Fibroblast of gingiva (primary cell): ENCODE data around the gene SYCE1.
"Not testable (repeated sequence)": the region's sequence is repeated elsewhere in the genome, so short reads cannot be mapped to it uniquely, and the experiment has no call there.

Experiments used
- DNase-seq: peaks from one replicate; pipeline ENCODE4 v3.0.0-alpha.2; 2011; ENCODE audit warnings: low read depth

Gene SYCE1

DNA sequence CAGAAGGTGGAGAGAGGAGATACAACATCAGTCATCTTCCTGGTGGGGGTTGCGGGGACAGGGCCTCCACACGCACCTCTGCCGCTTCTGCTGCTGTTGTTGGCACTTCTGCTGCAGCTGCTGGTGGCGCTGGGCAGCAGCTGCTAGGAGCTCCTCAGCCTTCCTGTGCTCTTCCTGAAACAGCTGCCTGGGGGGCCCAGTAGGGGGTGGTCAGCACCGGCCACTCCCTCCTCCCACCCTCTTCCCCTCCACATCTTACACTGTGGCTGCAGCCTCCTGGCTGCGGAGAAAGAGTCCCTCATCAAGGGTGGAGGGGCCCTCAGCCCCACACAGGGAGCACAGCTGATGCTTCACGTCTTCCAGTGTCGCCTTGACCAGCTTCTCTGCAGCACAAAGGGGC is 9.9 kb downstream of the SYCE1 start:
- DNase-seq: no peak

- DNase-seq: no peak
Measured at GRCh38 chr10:133554600-133554999, 10.8 kb downstream of the SYCE1 start.

- no peak for DNase-seq
Measured at GRCh38 chr10:133544506-133544905, 20.9 kb downstream of the SYCE1 start.

DNA sequence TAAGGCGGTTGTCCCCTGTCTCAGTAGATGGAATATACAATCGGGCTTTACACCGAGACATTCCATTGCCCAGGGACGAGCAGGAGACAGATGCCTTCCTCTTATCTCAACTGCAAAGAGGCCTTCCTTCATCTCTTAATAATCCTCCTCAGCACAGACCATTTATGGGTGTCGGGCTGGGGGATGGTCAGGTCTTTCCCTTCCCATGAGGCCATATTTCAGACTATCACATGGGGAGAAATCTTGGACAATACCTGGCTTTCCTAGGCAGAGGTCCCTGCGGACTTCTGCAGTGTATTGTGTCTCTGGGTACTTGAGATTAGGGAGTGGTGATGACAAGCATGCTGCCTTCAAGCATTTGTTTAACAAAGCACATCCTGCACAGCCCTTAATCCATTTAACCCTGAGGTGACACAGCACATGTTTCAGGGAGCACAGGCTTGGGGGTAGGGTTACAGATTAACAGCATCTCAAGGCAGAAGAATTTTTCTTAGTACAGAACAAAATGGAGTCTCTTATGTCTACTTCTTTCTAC is 23.9 kb downstream of the SYCE1 start:
- not testable (repeated sequence) for DNase-seq

DNA sequence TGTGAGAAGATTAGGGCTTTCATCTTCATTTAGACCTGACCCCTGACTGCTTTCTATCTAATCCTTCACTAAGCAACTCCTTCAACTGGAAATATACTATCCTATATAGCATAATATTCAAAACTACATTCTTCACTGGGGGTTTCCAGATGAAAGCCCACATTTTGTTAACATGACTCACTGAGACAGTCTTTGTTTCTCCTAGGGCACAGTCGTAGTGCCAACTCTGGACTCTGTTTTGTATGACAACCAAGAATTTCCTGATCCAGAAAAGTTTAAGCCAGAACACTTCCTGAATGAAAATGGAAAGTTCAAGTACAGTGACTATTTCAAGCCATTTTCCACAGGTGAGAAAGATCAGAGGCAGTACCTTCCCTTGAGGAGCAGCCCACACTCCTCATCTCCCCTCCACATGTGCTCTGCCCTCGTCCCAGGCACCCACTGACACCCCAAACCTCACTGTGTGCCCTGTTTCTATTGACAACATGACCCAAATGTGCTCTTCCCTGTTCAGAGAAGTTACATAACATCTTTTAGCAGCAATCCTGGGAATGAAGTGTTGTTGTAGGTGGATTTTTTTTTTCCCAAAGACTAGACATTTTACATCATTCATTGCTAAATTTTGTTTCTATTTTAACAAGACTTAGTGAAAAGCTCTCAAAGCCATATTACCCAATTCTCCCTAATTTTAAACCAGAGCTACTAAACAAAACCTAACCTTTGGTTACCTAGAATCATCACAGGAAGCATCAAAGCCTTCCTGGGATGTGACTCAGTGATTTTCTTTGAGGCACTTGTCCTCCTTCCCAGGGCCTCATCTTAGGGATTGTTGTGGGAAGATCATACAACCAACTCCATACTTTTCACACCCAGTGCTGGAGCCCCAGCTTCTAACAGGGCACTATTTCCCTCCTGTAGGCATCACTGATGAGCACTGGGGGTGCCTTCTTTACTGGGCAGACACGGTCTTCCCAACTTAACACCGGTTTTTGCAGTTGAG is 27.5 kb downstream of the SYCE1 start:
- no peak for DNase-seq

DNA sequence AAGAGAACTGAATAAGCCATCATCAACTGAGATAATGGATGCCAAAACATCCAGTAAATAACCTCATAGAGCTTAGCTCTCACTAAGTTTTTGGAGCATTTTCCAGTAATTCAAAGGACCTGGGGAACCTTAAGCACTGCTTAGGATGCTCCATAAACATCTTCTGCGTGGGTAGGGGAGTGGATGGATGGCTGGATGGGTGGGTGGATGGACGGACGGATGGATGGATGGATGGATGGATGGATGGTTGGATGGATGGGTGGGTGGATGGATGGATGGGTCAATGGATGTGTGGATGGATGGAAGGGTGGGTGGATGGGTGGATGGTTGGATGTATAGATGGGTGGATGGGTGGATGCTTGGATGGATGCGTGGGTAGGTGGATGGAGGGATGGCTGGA is 29.2 kb downstream of the SYCE1 start:
- DNase-seq: no peak

GRCh38 chr10:133534417-133534816 is 31.0 kb downstream of the SYCE1 start:
- no peak for DNase-seq

- DNase-seq: no peak
Measured at GRCh38 chr10:133532871-133533270, 32.5 kb downstream of the SYCE1 start.

DNA sequence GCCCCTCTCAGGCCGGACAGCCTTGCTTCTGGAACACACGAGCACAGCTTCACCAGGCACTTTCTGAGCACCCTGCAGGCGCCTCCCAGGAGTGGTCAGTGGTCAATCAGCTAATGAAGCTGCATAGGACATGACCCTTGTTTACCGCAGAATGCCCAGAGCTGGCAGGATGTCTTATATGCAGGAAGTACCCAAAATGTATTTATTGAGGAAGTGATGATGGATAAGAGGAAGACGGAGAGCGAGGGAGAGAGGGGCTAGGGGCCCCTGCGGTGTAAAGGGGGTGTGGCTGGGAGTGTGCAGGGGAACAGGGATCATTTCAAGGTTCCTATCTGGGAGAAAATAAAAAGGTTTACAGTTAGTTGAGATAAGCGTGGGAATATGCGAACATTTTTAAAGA is 34.9 kb downstream of the SYCE1 start:
- DNase-seq: no peak

GRCh38 chr10:133529576-133529946 is 35.8 kb downstream of the SYCE1 start:
- DNase-seq: no peak

DNA sequence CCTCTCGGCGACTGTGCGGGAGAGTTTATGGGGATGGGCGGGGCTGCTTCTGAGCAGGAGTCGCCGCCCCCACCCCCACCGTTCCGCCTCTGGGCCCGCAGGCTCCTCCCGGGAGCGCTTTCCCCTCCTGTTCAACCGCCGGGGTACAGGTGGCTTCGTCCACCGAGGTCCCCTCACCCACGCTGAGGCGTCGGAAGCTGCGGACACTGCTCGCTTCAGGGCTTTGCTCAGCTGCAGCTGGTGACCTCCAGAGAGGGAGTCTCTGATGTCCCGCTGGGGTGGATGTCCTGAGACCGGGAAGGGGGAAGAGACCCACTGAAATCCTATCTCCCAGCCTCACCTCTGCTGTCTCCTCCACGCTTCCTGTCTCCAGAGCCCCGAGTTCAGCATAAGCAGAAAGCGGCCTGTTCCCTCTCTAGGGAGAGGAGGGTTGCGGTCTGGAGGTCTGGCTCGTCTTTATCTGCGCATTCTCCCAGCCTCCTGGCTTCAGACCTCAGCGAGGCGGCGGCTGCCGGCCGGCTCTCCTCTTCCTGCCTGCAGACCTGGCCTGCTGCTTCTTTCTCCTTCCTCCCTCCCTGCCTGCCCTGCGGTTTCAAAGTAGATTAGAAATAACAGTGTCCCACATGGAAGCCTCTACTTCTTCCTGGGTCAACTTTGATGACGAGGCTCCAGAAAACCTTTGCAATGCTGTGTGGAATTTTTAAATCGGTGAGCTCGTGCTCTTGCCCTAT is 36.4 kb downstream of the SYCE1 start:
- DNase-seq: no peak

- no peak for DNase-seq
Measured at GRCh38 chr10:133528296-133528844, 37.0 kb downstream of the SYCE1 start.

GRCh38 chr10:133527771-133528271 is 37.6 kb downstream of the SYCE1 start:
- no peak for DNase-seq

DNA sequence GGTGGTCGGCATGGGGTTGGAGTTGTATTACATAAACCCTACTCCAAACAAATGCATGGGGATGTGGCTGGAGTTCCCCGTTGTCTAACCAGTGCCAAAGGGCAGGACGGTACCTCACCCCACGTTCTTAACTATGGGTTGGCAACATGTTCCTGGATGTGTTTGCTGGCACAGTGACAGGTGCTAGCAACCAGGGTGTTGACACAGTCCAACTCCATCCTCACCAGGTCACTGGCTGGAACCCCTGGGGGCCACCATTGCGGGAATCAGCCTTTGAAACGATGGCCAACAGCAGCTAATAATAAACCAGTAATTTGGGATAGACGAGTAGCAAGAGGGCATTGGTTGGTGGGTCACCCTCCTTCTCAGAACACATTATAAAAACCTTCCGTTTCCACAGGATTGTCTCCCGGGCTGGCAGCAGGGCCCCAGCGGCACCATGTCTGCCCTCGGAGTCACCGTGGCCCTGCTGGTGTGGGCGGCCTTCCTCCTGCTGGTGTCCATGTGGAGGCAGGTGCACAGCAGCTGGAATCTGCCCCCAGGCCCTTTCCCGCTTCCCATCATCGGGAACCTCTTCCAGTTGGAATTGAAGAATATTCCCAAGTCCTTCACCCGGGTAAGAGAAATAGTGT is 38.3 kb downstream of the SYCE1 start, which contains the start of gene CYP2E1:
Gene CYP2E1, plus strand, starts transcription at position 407 of the 632 bp plus-strand sequence. Its CDS starts 33 bp downstream, at position 440.
- DNase-seq: no peak

- DNase-seq: no peak
Measured at GRCh38 chr10:133525444-133525843, 39.9 kb downstream of the SYCE1 start.

DNA sequence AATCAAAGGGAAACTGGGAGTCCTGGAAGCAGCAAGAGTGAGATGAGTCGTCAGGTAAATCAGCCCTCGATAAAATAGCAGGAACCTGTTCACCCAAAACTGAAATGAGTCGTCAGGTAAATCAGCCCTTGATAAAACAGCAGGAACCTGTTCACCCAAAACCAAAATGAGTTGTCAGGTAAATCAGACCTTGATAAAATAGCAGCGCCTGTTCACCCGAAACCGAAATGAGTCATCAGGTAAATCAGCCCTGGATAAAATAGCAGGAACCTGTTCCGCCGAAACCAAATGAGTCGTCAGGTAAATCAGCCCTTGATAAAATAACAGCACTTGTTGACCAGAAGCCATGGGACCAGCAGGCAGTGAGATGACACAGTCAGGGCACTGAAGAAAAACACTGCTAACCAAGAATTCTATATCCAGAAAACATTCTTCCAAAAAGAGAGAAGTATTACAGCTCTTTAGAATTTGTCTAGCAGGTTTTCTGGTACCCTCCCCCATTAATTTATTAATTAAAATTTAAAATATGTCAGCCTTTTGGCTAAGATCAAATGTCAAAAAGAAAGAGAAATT is 41.7 kb downstream of the SYCE1 start:
- DNase-seq: no peak

- DNase-seq: peak; percentile 19
Measured at GRCh38 chr10:133520193-133520738, 45.1 kb downstream of the SYCE1 start.

DNA sequence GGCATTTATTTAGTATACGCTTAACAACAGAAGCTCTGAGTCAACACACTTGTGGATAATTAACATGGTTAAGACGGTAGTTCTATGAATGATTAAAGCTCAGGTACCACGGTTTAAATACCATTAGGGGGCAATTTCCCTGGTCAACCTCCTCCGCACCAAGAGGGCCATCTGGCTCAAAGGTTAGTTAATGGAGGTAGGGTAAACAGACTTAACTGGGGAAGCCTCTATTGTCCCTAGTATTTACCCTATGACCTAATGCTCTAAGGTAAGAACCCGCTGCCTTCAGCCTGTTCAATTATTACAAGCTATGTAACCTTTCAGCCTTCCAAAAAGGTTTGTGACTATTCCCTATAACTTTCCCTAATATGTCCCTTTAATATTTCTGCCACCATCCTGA is 46.9 kb downstream of the SYCE1 start:
- DNase-seq: not testable (repeated sequence)

DNA sequence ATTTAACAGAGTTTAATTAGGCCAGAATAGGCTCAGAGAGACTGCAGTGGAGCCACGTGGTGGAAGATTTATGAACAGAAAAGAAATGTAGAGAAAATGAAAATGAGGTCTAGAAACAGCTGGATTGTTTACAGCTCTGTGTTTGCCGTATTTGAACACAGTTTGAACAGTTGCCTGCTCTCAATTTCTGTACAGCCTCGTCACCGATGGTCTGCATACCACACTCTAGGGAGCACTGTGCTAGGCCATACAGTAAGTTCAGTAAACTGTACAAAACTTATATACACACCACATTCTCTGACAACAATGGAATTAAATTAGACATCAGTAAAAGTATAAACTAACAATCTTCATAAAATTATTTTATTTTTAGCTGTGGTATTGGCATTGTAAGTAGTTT is 49.3 kb downstream of the SYCE1 start:
- no peak for DNase-seq

DNA sequence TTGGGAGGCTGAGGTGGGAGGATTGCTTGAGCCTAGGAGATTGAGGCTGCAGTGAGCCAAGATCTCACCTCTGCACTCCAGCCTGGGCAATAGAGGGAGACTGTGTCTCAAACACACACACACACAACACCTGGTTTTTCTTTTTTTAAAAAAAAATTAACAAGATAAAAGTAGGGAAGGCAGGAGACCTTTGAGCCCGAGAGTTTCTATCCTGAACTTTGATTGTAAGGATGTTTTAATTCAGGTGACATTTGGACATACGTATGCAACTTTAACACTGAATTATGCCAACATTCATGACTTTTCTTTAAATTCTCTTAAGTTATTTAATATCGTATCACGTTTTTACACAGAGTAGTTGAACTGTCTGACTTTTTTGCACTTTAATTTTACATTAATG is 49.9 kb downstream of the SYCE1 start:
- no peak for DNase-seq

DNA sequence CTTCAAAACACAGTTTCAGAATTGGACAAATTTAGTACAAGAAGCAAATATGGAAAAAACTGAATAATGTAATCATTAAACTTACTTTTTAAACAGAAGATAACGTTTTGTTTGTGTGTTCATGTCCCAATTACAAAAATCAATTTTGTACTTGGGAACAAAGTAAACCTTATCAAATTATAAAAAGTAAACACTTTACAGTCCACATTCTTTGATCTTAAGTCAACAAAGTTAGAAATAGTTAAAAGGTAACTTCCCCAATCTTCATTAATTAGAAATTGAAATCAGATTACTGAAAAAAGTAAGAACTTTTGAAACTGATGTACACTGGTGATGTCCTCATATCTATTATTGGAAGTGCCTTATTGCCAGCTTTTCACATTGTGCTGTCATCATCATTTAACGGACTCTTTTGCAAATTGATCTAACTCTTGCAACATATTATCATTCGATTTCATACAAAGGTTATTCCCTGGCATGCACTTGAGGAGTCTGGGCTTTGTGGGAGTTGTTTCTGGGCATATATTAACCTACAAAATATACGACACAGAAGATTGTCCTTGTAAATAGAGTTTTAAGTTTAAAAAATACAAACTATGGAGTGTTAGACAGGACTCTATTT is 53.4 kb downstream of the SYCE1 start:
- DNase-seq: no peak
